Gastroesophageal sphincter (tissue), 4 donors: ENCODE data around the gene DTX1. TPM values are rescaled to one million over a fixed set of nuclear protein-coding genes. Genes with fewer than 3 reads are reported as not detected.
"Not testable (repeated sequence)": the region's sequence is repeated elsewhere in the genome, so short reads cannot be mapped to it uniquely, and the experiment has no call there.

ENCODE experiments used
- ATAC-seq: fragments of 150-250 bp; one replicate; pipeline ENCODE4 v1.9.1; 2016; ENCODE audit warnings: mild to moderate bottlenecking, moderate library complexity
- H3K27ac ChIP-seq, 4 donors: fragments of 200-600 bp; sonication (generic) in 3 of 4; 1 replicate in 3 of 4; 2 replicates in 1 of 4; pipeline ENCODE4 v1.5.1; 2016 to 2019
- H3K27me3 ChIP-seq: fragments of 200-600 bp; sonication (generic); one replicate; pipeline ENCODE4 v1.5.1; 2019
- H3K36me3 ChIP-seq, 2 donors: fragments of 200-600 bp; sonication (generic); one replicate each; pipeline ENCODE4 v1.5.1; 2019; ENCODE audit warnings: control low read depth in 1 of 2
- H3K4me1 ChIP-seq, 3 donors: fragments of 200-600 bp; sonication (generic); 1 replicate in 2 of 3; 2 replicates in 1 of 3; pipeline ENCODE4 v1.5.1; 2016 to 2019; ENCODE audit warnings: control low read depth in 2 of 3
- H3K4me3 ChIP-seq, 2 donors: fragments of 200-600 bp; sonication (generic); one replicate each; pipeline ENCODE4 v1.5.1; 2019; ENCODE audit warnings: mild to moderate bottlenecking in 1 of 2, moderate library complexity in 1 of 2
- H3K9me3 ChIP-seq, 3 donors: fragments of 200-600 bp; sonication (generic); one replicate each; pipeline ENCODE4 v1.5.1; 2017 to 2019; ENCODE audit warnings: control low read depth in 2 of 3
- CTCF ChIP-seq, 4 experiments: fragments of 200-600 bp in 2 of 4; fragments of 450-650 bp in 2 of 4; sonication (generic) in 1 of 4; IDR thresholded peaks; one replicate each; pipeline ENCODE4 v1.5.1; 2017 to 2019; ENCODE audit warnings: antibody characterized with exemption in 4 of 4, mild to moderate bottlenecking in 2 of 4, moderate library complexity in 2 of 4
- EP300 ChIP-seq: sonication (generic); formaldehyde crosslinking; IDR thresholded peaks from one replicate; pipeline ENCODE4 v1.6.1; 2017; ENCODE audit warnings: antibody characterized with exemption, mild to moderate bottlenecking
- POLR2A ChIP-seq, 2 donors: fragments of 450-650 bp; IDR thresholded peaks; one replicate each; pipeline ENCODE4 v1.6.1; 2017; ENCODE audit warnings: antibody characterized with exemption in 2 of 2, mild to moderate bottlenecking in 2 of 2, moderate library complexity in 1 of 2
- POLR2AphosphoS5 ChIP-seq: sonication (generic); formaldehyde crosslinking; IDR thresholded peaks from one replicate; pipeline ENCODE4 v1.6.1; 2017; ENCODE audit warnings: antibody characterized with exemption
- WGBS, 2 donors: methylation state at CpG; one replicate each; pipeline ENCODE4 v1.1.5; 2018; ENCODE audit warnings: low coverage in 1 of 2; 5-methylcytosine and 5-hydroxymethylcytosine counted together
- total RNA-seq, 4 donors: library from RNA; depleted of rRNA; stranded (reverse); fragments of >200 nt; gene quantifications; one replicate each; pipeline ENCODE4 v1.1.0, GENCODE V29; 2016

Gene DTX1
- total RNA-seq, 4 donors from 2014 or later, result 2.3 to 9.5 (median 5.3) TPM

DNA sequence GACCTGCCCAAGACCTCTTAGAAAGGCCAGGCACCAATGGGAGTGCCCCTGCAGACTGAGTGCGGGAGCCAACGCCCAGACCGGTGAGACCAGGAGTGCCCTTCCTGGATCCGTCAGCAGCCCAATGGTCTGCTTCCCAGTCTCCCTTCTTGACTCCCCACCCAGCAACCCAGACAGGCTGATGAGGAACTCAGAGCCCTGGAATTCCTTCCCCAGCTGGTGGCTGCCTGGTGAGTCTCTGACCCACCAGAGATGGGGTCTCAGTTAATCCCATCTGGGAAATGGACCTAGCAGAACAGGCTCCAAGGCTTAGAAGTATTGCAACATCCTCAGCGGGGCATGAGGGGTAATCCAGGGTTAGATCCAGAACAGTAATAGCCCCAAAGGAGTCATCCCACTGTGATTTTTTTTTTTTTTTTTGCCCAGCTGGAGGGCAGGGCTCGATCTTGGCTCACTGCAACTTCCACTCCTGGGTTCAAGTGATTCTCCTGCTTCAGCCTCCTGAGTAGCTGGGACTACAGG, 80.5 kb downstream of the DTX1 start:
- H3K4me3 ChIP-seq, result no peak overlapping the region
- H3K4me1 ChIP-seq, result peaks cover 0 to 9% (median 0%) of the 10 kb centered on the region in 3 donors
- no peak overlapping the region for H3K27ac ChIP-seq
- H3K27me3 ChIP-seq, result peaks cover 72% of the 10 kb centered on the region
- TF ChIP-seq EP300 (no peak), CTCF (IDR thresholded peaks at IDR 0.05) (no peak), POLR2AphosphoS5 (no peak), POLR2A (IDR thresholded peaks at IDR 0.05) (no peak)
- no peaks in the 10 kb centered on the region for H3K9me3 ChIP-seq
- WGBS, 2 donors, result 67 to 77% methylated on average over 1 to 5 of the region's 6 CpGs
- H3K36me3 ChIP-seq, result no peaks in the 10 kb centered on the region
- no peak for ATAC-seq

DNA sequence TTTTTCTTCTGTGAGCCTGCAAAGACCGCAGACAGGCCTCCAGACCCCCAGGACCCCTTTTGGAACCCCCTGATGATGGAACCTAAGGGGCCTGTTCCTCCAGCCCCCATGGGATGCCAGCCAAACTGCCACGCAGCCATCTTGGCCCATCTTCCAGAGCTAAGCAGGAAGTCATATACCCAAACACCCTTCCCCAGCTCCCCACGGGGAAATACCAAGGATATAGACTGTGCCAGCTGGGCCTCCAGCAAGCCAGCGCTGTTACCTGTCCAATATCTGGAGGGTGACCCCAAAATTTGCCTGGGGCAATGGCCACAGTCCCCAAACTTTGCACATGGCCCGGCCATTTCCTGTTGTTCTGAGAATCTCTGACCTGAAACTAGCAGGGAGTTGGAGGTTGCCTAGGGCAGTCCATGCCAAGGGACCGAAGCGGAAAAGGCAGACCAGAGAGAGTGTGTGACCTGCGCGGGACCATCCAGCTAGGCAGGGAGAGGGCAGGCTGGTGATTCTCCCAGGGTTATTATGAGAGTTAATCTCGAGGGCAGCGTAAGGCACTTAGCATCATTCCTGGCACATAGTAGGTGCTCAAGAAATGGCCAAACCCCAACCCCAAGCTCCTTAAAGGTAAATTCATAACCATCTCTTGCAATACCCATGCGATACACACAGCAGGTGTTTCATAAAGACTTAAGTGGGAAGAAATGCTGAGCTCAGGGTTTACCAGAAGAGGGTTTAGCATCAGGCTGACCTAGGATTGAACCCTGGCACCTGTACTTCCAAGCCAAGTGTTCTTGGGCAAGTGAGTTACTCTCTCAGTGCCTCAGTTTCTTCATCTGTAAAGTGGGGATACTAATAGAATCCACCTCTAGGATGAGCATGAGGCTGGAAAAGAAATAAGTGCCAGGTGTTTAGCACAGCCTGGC, 81.6 kb downstream of the DTX1 start:
- H3K9me3 ChIP-seq, result no peaks in the 10 kb centered on the region
- TF ChIP-seq POLR2AphosphoS5 (no peak), CTCF (IDR thresholded peaks at IDR 0.05) (no peak), POLR2A (IDR thresholded peaks at IDR 0.05) (no peak), EP300 (no peak)
- 90 to 96% methylated on average over 2 to 7 of the region's 12 CpGs for WGBS, 2 donors
- no peak for ATAC-seq
- H3K27me3 ChIP-seq, result peaks cover 68% of the 10 kb centered on the region
- peaks cover 0 to 9% (median 0%) of the 10 kb centered on the region in 3 donors for H3K4me1 ChIP-seq
- H3K4me3 ChIP-seq, result no peak overlapping the region
- no peak overlapping the region for H3K27ac ChIP-seq
- no peaks in the 10 kb centered on the region for H3K36me3 ChIP-seq

- WGBS, 2 donors, result no CpG with 5 or more reads among the region's 3 CpGs
- peaks cover 61% of the 10 kb centered on the region for H3K27me3 ChIP-seq
- H3K36me3 ChIP-seq, result no peaks in the 10 kb centered on the region
Measured at GRCh38 chr12:113138826-113139225, 82.3 kb downstream of the DTX1 start.

GRCh38 chr12:113140706-113141105, 84.2 kb downstream of the DTX1 start:
- Histone ChIP-seq H3K4me3 (no peak overlapping the region), H3K27me3 (peaks cover 46% of the 10 kb centered on the region), H3K4me1 (peaks cover 0 to 2% (median 0%) of the 10 kb centered on the region in 3 donors), H3K27ac (no peak overlapping the region), H3K9me3 (no peaks in the 10 kb centered on the region), H3K36me3 (no peaks in the 10 kb centered on the region)
- TF ChIP-seq POLR2A (IDR thresholded peaks at IDR 0.05), result no peak
- no peak for TF ChIP-seq POLR2AphosphoS5
- TF ChIP-seq CTCF (IDR thresholded peaks at IDR 0.05), result no peak
- no peak for TF ChIP-seq EP300
- 63 to 84% methylated on average over 2 to 4 of the region's 7 CpGs for WGBS, 2 donors
- no peak for ATAC-seq

More at GRCh38 chr12:113138826-113139225, 82.3 kb downstream of the DTX1 start:
- TF ChIP-seq CTCF (IDR thresholded peaks at IDR 0.05) (no peak), POLR2AphosphoS5 (no peak), POLR2A (IDR thresholded peaks at IDR 0.05) (no peak), EP300 (no peak)
- Histone ChIP-seq H3K27ac (no peak overlapping the region), H3K4me3 (no peak overlapping the region), H3K4me1 (peaks cover 0 to 9% (median 0%) of the 10 kb centered on the region in 3 donors), H3K9me3 (no peaks in the 10 kb centered on the region)
- ATAC-seq, result no peak

DNA sequence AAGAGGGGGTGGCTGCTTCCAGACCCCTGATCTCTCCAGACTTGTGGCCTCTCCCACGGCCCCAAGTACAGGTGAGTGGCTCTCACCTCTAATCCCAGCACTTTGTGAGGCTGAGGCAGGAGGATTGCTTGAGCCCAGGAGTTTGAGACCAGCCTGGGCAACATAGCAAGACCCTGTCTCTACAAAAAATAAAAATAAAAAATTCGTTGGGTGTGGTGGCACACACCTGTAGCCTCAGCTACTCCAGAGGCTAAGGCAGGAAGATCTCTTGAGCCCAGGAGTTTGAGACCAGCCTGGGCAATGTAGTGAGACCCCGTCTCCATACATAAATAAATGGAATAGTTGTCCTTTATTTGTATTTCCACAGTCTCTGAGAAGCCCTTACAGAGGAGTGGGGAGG, 85.2 kb downstream of the DTX1 start:
- WGBS, 2 donors, result 67 to 86% methylated on average over 1 of the region's 3 CpGs
- H3K4me1 ChIP-seq, H3K9me3 ChIP-seq, H3K4me3 ChIP-seq, H3K36me3 ChIP-seq, ATAC-seq, H3K27ac ChIP-seq: not testable (repeated sequence)
- H3K27me3 ChIP-seq, result peaks cover 36% of the 10 kb centered on the region
